ENCODE results near the gene DMD.

DMD gene

DNA sequence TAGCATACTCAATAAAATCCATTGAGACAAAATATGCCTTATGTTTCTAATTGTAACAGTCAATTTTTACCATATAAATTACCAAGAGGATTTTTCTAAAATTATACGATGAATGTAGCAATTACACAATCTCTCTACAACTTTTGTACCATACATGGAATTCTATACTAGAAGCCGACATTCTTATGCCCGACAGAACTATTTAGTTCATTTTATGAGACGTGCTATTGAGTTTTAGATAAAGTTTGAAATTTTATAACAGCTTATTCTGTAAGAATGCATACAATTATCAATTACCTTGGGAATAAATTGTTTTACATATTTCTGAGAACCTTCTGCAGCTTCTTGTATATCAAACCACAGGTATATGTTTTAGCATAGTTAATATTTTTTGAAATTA is 431.2 kb downstream of the DMD start:
- TF ChIP-seq, protein P1, sequence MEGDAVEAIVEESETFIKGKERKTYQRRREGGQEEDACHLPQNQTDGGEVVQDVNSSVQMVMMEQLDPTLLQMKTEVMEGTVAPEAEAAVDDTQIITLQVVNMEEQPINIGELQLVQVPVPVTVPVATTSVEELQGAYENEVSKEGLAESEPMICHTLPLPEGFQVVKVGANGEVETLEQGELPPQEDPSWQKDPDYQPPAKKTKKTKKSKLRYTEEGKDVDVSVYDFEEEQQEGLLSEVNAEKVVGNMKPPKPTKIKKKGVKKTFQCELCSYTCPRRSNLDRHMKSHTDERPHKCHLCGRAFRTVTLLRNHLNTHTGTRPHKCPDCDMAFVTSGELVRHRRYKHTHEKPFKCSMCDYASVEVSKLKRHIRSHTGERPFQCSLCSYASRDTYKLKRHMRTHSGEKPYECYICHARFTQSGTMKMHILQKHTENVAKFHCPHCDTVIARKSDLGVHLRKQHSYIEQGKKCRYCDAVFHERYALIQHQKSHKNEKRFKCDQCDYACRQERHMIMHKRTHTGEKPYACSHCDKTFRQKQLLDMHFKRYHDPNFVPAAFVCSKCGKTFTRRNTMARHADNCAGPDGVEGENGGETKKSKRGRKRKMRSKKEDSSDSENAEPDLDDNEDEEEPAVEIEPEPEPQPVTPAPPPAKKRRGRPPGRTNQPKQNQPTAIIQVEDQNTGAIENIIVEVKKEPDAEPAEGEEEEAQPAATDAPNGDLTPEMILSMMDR (IDR thresholded peaks at IDR 0.05; ENCODE audit: low read depth, low read length), result no peak
- in situ Hi-C loops (cut with HindIII; ENCODE audit: low sequenced_read_pairs), result no loop called here
- DNase-seq (ENCODE audit: low read depth, low spot score), result no peak
- H3K4me3 ChIP-seq (ENCODE audit: low read depth, low read length), result no peak overlapping the region

DNA sequence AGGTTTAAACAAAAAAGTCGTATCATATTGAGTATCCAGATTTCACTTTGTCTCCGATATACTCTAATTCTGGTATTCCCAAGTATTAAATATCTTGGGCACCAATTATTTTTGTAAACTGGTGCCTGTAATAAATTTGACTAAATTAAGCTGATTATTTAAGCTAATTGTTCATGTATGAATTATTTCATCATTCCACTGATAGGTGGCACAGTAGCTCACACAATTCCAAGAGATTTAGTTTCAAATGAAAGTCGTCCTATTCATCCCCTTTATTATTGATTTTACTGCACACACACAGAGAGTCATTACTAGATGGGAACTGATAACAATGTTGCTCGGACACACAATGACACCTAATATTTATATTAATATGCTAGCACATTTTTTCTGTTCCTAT is 432.4 kb downstream of the DMD start:
- DNase-seq (ENCODE audit: low read depth, low spot score), result no peak
- H3K4me3 ChIP-seq (ENCODE audit: low read depth, low read length), result no peak overlapping the region
- TF ChIP-seq, protein P1 (IDR thresholded peaks at IDR 0.05; ENCODE audit: low read depth, low read length), result no peak
- in situ Hi-C loops (cut with HindIII; ENCODE audit: low sequenced_read_pairs), result no loop called here

DNA sequence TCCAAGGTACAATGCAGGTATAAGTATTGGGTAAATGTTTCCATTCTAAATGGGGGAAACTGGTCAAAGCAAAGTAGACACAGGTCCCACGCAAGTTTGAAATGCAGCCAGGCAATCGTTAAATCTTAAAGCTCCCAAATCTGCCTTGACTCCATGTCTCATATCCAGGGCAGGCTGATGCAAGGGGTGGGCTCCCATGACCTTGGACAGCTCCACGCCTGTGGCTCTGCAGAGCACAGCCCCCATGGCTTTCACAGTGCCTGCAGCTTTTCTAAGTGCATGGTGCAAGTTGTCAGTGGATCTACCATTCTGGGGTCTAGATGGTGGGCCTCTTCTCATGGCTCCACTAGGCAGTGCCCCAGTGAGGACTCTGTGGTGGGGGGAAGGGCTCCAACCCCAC is 436.4 kb downstream of the DMD start:
- DNase-seq (ENCODE audit: low read depth, low spot score), result no peak
- TF ChIP-seq, protein P1 (IDR thresholded peaks at IDR 0.05; ENCODE audit: low read depth, low read length), result no peak
- in situ Hi-C loops (cut with HindIII; ENCODE audit: low sequenced_read_pairs), result no loop called here
- no peak overlapping the region for H3K4me3 ChIP-seq (ENCODE audit: low read depth, low read length)

DNA sequence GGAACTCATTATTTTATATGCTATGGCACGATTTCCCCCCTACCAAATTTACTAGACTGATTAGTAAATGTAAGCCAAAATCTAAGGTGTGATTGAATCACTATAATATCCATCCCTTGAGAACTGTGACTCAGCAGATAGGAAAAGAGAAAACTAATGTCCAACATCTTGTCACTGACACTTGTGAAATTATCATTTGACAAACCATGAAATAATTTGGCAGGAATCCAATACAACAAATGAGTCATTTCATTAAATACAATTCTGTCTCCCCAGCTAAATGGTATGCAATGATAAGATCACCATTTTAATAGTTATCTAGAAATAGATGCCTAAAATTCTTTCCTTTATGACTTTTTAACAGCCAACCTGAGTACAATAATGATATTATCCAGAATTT is 462.3 kb downstream of the DMD start:
- no peak overlapping the region for H3K4me3 ChIP-seq (ENCODE audit: low read depth, low read length)
- TF ChIP-seq, protein P1 (IDR thresholded peaks at IDR 0.05; ENCODE audit: low read depth, low read length), result no peak
- DNase-seq (ENCODE audit: low read depth, low spot score), result no peak
- in situ Hi-C loops (cut with HindIII; ENCODE audit: low sequenced_read_pairs), result no loop called here

DNA sequence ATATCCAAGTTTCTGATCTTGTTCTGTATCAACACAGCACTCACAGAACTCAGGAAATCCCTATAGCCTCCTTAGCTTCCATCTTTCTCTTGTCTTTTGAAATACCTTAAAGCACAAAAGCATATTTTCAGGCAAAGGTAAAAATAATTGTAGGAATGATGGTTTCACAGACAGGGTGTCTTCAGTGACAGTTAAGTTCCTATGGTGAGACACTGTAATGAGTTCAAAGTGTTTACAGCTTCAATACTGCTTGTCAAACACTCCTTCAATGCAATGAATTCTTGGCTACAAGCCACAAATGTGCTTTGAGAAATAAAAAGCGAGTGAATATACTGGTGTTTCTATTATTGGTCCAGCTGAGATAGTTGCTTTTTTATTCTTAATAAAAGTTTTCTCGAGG is 466.0 kb downstream of the DMD start:
- in situ Hi-C loops (cut with HindIII; ENCODE audit: low sequenced_read_pairs), result no loop called here
- TF ChIP-seq, protein P1 (IDR thresholded peaks at IDR 0.05; ENCODE audit: low read depth, low read length), result no peak
- DNase-seq (ENCODE audit: low read depth, low spot score), result no peak
- no peak overlapping the region for H3K4me3 ChIP-seq (ENCODE audit: low read depth, low read length)

DNA sequence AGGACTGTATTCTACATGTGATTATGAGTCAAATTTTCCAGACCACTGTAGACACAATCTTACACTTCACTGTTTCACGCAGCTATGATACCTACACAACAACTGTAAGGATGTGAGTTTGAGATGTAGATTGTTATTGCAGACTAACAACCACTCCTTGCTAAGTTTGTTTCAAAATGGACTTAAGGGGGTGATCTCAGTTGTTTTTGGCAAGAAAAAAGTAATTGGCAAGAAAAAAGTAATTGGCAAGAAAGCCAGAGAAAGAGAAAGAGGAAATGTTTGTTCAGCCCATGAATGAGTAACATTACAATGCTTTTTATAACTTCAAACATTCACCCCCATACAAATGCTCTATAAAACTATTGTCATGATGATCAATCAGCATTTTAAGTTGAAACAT is 466.4 kb downstream of the DMD start:
- TF ChIP-seq, protein P1 (IDR thresholded peaks at IDR 0.05; ENCODE audit: low read depth, low read length), result no peak
- DNase-seq (ENCODE audit: low read depth, low spot score), result no peak
- H3K4me3 ChIP-seq (ENCODE audit: low read depth, low read length), result no peak overlapping the region
- in situ Hi-C loops (cut with HindIII; ENCODE audit: low sequenced_read_pairs), result no loop called here

DNA sequence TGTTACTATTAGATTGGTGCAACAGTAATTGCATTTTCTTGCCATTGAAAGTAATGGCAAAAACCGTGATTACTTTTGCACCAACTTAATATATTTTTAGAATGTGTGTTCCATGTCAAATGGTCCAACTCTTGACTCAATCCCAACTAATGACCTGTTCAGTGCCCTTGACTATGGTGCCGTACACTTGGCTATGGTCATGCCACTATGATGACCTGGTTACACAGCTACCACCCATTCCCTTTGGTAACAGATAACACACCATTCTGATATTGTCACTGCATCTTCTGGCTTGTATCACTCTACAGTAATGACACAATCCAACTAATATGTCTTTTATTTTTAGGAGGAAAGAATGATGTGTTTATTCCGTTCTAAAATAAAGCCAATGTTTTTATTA is 469.4 kb downstream of the DMD start:
- H3K4me3 ChIP-seq (ENCODE audit: low read depth, low read length), result no peak overlapping the region
- in situ Hi-C loops (cut with HindIII; ENCODE audit: low sequenced_read_pairs), result no loop called here
- TF ChIP-seq, protein P1 (IDR thresholded peaks at IDR 0.05; ENCODE audit: low read depth, low read length), result no peak
- no peak for DNase-seq (ENCODE audit: low read depth, low spot score)

All from astrocyte of the spinal cord (primary cell).